PFSK-1 (cell line): ENCODE measurements around the gene CCSER1.

Experiments used
- FOXP2 ChIP-seq: optimal IDR thresholded peaks from 2 replicates; pipeline ENCODE3; 2011; ENCODE audit warnings: borderline replicate concordance, control low read depth, inconsistent platforms; ENCODE audit not compliant: insufficient read depth; ENCODE audit errors: extremely low read length, extremely low read depth
- POLR2AphosphoS5 ChIP-seq: IDR thresholded peaks from 2 replicates; pipeline ENCODE4 v1.6.1; 2012; ENCODE audit warnings: low read depth, mild to moderate bottlenecking, control low read depth, low read length, moderate library complexity
- SIN3A ChIP-seq: IDR thresholded peaks from 2 replicates; pipeline ENCODE4 v1.6.1; 2012; ENCODE audit warnings: mild to moderate bottlenecking, low read length, moderate library complexity, borderline replicate concordance; ENCODE audit not compliant: insufficient read depth
- TAF1 ChIP-seq: IDR thresholded peaks from 2 replicates; pipeline ENCODE4 v1.6.1; 2012; ENCODE audit warnings: low read length, control low read depth, borderline replicate concordance; ENCODE audit not compliant: insufficient read depth
- TF ChIP-seq, protein P1 (sequence below), 2 experiments: IDR thresholded peaks; 2 replicates each; pipeline versions ENCODE4 v1.6.1 to v1.8.0; 2011 to 2012; ENCODE audit warnings: low read depth in 2 of 2, low read length in 2 of 2, control low read depth in 1 of 2, inconsistent platforms in 1 of 2, mild to moderate bottlenecking in 1 of 2, moderate library complexity in 1 of 2; ENCODE audit not compliant: insufficient read depth in 1 of 2

CCSER1 gene

DNA sequence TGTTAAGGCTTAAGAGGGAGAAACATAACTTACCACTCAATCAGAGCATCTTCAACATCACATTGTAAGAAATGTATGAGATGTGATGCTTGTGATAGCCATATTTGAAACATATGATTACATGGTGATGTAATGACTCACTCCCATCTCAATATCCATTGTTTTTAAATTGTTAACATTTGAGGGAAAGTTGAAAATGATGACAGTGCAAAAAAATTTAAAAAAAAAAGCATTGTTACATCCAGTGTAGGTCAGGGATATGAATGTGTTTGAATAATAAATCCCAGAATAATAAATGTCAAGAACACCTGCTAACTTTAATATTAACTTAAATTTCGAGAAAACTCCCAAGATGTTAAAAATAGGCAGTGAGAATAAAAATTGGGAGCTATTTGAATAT is 6.4 kb upstream of the CCSER1 start:
- no peak for TF ChIP-seq TAF1
- TF ChIP-seq, protein P1, sequence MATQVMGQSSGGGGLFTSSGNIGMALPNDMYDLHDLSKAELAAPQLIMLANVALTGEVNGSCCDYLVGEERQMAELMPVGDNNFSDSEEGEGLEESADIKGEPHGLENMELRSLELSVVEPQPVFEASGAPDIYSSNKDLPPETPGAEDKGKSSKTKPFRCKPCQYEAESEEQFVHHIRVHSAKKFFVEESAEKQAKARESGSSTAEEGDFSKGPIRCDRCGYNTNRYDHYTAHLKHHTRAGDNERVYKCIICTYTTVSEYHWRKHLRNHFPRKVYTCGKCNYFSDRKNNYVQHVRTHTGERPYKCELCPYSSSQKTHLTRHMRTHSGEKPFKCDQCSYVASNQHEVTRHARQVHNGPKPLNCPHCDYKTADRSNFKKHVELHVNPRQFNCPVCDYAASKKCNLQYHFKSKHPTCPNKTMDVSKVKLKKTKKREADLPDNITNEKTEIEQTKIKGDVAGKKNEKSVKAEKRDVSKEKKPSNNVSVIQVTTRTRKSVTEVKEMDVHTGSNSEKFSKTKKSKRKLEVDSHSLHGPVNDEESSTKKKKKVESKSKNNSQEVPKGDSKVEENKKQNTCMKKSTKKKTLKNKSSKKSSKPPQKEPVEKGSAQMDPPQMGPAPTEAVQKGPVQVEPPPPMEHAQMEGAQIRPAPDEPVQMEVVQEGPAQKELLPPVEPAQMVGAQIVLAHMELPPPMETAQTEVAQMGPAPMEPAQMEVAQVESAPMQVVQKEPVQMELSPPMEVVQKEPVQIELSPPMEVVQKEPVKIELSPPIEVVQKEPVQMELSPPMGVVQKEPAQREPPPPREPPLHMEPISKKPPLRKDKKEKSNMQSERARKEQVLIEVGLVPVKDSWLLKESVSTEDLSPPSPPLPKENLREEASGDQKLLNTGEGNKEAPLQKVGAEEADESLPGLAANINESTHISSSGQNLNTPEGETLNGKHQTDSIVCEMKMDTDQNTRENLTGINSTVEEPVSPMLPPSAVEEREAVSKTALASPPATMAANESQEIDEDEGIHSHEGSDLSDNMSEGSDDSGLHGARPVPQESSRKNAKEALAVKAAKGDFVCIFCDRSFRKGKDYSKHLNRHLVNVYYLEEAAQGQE (IDR thresholded peaks at IDR 0.05; ENCODE audit: insufficient read depth in 1 of 2, low read depth in 2 of 2, low read length in 2 of 2): no peak

DNA sequence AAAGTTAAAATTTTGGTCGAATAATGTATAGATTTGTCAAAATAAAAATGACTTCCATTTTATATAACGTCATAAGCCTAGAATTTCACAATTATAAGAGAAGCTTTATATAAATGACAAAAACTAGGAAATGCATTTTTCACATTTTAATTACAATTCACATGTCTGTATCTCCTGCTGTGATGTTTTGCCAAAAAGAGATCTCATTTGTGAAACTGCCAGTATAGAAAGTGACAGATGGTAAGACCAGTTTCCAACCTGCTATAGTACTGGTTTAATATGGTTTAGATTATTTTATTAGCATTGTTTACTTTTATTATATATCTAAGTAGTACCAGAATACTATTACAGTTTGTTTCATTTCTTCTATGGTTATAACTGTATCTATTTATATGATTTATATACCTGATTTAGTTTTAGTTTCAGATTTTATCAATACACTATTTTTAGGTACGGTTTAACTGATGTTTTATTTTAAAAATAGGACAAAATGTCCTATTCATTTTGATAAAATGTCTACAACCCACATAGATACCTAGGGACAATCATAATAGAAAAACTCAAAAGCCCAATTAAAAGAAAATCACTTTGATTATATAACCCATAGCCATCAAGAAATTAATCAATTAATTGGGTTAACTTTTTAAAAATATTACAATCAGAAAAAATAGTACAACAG is 5.4 kb upstream of the CCSER1 start:
- TF ChIP-seq FOXP2 (no peak), POLR2AphosphoS5 (no peak), TAF1 (no peak), SIN3A (no peak)
- TF ChIP-seq, protein P1 (IDR thresholded peaks at IDR 0.05; ENCODE audit: insufficient read depth in 1 of 2, low read depth in 2 of 2, low read length in 2 of 2): no peak

DNA sequence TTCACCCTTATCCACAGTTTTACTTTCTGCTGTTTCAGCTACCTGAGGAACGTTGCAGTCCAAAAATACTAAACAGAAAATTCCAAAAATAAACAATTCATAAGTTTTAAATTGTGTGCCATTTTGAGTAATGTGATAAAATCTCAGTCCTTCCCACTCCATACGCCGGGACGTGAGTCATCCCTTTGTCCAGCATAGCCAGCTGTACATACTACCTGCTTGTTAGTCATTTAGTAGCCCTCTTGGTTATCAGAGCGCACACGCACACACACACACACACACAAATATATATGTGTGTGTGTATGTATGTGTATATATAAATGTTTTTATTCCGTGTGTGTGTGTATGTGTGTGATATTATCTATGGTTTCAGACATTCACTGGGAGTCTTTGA is 4.8 kb upstream of the CCSER1 start:
- no peak for TF ChIP-seq FOXP2
- no peak for TF ChIP-seq POLR2AphosphoS5
- no peak for TF ChIP-seq SIN3A
- TF ChIP-seq TAF1: no peak
- TF ChIP-seq, protein P1 (IDR thresholded peaks at IDR 0.05; ENCODE audit: insufficient read depth in 1 of 2, low read depth in 2 of 2, low read length in 2 of 2): no peak

DNA sequence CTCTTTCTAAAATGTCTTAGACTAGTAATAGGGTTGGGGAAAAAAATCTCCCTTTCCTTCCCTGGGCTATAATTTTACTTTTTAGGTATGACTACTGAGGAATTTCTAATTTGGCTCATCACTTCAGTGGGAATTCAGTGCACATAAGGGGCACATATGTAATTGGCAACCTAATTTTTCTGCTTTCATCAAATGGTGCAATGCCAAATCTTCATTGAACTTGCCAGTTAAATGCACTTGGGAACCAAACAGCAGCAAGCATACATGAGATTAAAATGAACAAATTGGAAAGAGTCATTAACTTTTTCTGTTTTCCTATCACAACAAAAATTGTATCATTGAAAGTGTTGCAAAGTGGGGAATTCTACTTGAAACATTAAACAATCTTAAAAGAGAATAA is 2.9 kb upstream of the CCSER1 start:
- TF ChIP-seq, protein P1 (IDR thresholded peaks at IDR 0.05; ENCODE audit: insufficient read depth in 1 of 2, low read depth in 2 of 2, low read length in 2 of 2): no peak
- TF ChIP-seq FOXP2 (no peak), POLR2AphosphoS5 (no peak), TAF1 (no peak), SIN3A (no peak)

DNA sequence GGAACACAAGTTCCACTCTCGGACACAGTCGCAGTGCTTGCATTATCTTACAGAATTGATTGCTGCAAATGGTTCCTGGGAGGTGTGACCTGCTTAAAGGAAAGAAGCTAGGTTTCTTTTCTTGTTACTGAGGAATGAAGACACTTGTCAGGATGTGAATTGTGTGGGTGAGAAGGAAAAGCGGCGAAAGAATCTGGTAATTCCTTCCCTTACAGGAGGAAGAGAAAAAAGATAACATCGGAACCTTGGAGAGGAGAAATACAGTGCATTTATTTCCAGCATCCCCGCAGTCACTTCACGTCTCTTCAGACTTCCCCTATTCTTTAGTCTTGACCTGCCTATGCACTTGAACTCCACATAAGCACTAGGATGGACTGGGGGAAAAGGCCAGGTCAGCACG is 389 bp upstream of the CCSER1 start:
- no peak for TF ChIP-seq FOXP2
- no peak for TF ChIP-seq TAF1
- no peak for TF ChIP-seq POLR2AphosphoS5
- TF ChIP-seq SIN3A: no peak
- TF ChIP-seq, protein P1 (IDR thresholded peaks at IDR 0.05; ENCODE audit: insufficient read depth in 1 of 2, low read depth in 2 of 2, low read length in 2 of 2): no peak
